ENCODE measurements around the gene SMOC1.

SMOC1 gene

GRCh38 chr14:69879175-69880043 is at the start of gene SMOC1:
SMOC1 (plus strand) TSS chr14:69879416; CDS start chr14:69879679, 263 bp downstream.
- DNase-seq (ENCODE audit: low spot score) = peak; percentile 24

- DNase-seq (ENCODE audit: low spot score) = no peak
Measured at GRCh38 chr14:69838881-69839416, 40.3 kb upstream of the SMOC1 start.

GRCh38 chr14:69839661-69840060 is 39.6 kb upstream of the SMOC1 start:
- no peak for DNase-seq (ENCODE audit: low spot score)

- no peak for DNase-seq (ENCODE audit: low spot score)
Measured at GRCh38 chr14:69841656-69842055, 37.6 kb upstream of the SMOC1 start.

- no peak for DNase-seq (ENCODE audit: low spot score)
Measured at GRCh38 chr14:69842686-69843420, 36.4 kb upstream of the SMOC1 start.

- no peak for DNase-seq (ENCODE audit: low spot score)
Measured at GRCh38 chr14:69844171-69844570, 35.0 kb upstream of the SMOC1 start.

GRCh38 chr14:69845050-69845581 is 34.1 kb upstream of the SMOC1 start:
- no peak for DNase-seq (ENCODE audit: low spot score)

GRCh38 chr14:69845787-69846186 is 33.4 kb upstream of the SMOC1 start:
- DNase-seq (ENCODE audit: low spot score) = no peak

GRCh38 chr14:69848156-69848555 is 31.1 kb upstream of the SMOC1 start:
- DNase-seq (ENCODE audit: low spot score) = no peak

- DNase-seq (ENCODE audit: low spot score) = no peak
Measured at GRCh38 chr14:69848903-69849391, 30.3 kb upstream of the SMOC1 start.

GRCh38 chr14:69850086-69850735 is 29.0 kb upstream of the SMOC1 start:
- peak; percentile 7 for DNase-seq (ENCODE audit: low spot score)

GRCh38 chr14:69850736-69851112 is 28.5 kb upstream of the SMOC1 start:
- DNase-seq (ENCODE audit: low spot score) = no peak

GRCh38 chr14:69852531-69853321 is 26.5 kb upstream of the SMOC1 start:
- DNase-seq (ENCODE audit: low spot score) = no peak

- DNase-seq (ENCODE audit: low spot score) = no peak
Measured at GRCh38 chr14:69853774-69854173, 25.4 kb upstream of the SMOC1 start.

- no peak for DNase-seq (ENCODE audit: low spot score)
Measured at GRCh38 chr14:69854598-69854997, 24.6 kb upstream of the SMOC1 start.

GRCh38 chr14:69855180-69855832 is 23.9 kb upstream of the SMOC1 start:
- no peak for DNase-seq (ENCODE audit: low spot score)

GRCh38 chr14:69858801-69859200 is 20.4 kb upstream of the SMOC1 start:
- DNase-seq (ENCODE audit: low spot score) = no peak

- no peak for DNase-seq (ENCODE audit: low spot score)
Measured at GRCh38 chr14:69859591-69859990, 19.6 kb upstream of the SMOC1 start.

- DNase-seq (ENCODE audit: low spot score) = no peak
Measured at GRCh38 chr14:69860221-69860620, 19.0 kb upstream of the SMOC1 start.

GRCh38 chr14:69861025-69861569 is 18.1 kb upstream of the SMOC1 start:
- DNase-seq (ENCODE audit: low spot score) = no peak

Measured in putamen (tissue), 1 donor.